ENCODE measurements around the gene SLC13A3. TPM values are rescaled to one million over a fixed set of nuclear protein-coding genes. Genes with fewer than 3 reads are reported as not detected.

The SLC13A3 gene
- total and polyA plus RNA-seq, 4 donors, result 1.5 to 10.7 (median 8.3) TPM

DNA sequence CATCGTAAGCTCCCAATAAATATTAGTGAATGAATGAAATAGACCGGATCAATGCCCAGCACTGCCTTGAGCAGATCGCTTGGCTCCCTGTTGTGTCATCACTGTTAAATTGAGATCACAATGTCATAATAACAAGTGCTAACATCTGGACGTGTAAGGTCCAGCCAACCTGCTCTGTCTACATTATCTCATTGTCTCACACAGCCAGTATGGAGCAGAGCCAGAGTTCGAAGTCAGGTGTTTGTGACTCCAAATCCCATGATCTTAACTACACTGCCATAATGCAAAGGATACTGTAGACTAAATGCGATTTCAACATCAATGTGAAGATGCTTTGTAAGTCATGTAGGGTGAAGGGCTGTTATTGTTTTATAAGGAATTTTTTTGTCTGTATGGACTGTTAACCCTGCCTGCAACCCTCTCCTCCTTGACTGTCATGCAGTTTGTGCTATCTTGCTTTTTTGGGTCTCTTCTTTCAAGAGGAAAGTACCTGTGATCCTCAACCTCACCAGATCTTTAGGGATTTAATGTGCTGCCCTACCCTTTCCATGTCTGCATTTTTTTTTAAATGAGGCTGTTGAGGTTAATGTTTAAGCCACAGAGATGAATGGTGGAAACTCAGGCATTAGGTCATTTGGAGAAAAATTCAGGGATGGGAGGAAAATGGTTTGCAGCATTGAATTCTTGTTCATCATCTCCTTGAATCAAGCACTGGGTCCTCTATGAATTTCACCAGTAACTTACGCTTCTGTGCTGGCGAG lies 51.9 kb downstream of the SLC13A3 start:
- TF ChIP-seq YY1 (IDR thresholded peaks at IDR 0.05) (no peak), FOXA1 (IDR thresholded peaks at IDR 0.05) (no peak), GABPA (IDR thresholded peaks at IDR 0.05 in 1 of 2, conservative IDR thresholded peaks at IDR 0.05 in 1 of 2) (no peak), TAF1 (conservative IDR thresholded peaks at IDR 0.05) (no peak), JUND (IDR thresholded peaks at IDR 0.05) (no peak), EGR1 (IDR thresholded peaks at IDR 0.05; ENCODE audit: low read depth in 2 of 2) (no peak), FOXA2 (IDR thresholded peaks at IDR 0.05) (no peak)
- TF ChIP-seq, protein P1, sequence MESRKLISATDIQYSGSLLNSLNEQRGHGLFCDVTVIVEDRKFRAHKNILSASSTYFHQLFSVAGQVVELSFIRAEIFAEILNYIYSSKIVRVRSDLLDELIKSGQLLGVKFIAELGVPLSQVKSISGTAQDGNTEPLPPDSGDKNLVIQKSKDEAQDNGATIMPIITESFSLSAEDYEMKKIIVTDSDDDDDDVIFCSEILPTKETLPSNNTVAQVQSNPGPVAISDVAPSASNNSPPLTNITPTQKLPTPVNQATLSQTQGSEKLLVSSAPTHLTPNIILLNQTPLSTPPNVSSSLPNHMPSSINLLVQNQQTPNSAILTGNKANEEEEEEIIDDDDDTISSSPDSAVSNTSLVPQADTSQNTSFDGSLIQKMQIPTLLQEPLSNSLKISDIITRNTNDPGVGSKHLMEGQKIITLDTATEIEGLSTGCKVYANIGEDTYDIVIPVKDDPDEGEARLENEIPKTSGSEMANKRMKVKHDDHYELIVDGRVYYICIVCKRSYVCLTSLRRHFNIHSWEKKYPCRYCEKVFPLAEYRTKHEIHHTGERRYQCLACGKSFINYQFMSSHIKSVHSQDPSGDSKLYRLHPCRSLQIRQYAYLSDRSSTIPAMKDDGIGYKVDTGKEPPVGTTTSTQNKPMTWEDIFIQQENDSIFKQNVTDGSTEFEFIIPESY (IDR thresholded peaks at IDR 0.05), result no peak
- TF ChIP-seq, protein P2, sequence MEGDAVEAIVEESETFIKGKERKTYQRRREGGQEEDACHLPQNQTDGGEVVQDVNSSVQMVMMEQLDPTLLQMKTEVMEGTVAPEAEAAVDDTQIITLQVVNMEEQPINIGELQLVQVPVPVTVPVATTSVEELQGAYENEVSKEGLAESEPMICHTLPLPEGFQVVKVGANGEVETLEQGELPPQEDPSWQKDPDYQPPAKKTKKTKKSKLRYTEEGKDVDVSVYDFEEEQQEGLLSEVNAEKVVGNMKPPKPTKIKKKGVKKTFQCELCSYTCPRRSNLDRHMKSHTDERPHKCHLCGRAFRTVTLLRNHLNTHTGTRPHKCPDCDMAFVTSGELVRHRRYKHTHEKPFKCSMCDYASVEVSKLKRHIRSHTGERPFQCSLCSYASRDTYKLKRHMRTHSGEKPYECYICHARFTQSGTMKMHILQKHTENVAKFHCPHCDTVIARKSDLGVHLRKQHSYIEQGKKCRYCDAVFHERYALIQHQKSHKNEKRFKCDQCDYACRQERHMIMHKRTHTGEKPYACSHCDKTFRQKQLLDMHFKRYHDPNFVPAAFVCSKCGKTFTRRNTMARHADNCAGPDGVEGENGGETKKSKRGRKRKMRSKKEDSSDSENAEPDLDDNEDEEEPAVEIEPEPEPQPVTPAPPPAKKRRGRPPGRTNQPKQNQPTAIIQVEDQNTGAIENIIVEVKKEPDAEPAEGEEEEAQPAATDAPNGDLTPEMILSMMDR (IDR thresholded peaks at IDR 0.05; ENCODE audit: low read depth, low read length, missing input control), result no peak
- H3K36me3 ChIP-seq (ENCODE audit: control insufficient read depth in 4 of 4, insufficient read depth in 3 of 4, low read depth in 1 of 4, low read length in 3 of 4), result no peaks in the 10 kb centered on the region
- 88% methylated on average over 8 of the region's 8 CpGs for WGBS
- no peak overlapping the region for H3K9ac ChIP-seq (ENCODE audit: low read depth in 1 of 2, low read length in 2 of 2)
- H3K27me3 ChIP-seq (ENCODE audit: control insufficient read depth in 4 of 4, insufficient read depth in 4 of 4, low read length in 3 of 4), result no peaks in the 10 kb centered on the region
- peaks cover 0 to 1% (median 0%) of the 10 kb centered on the region in 4 donors for H3K4me1 ChIP-seq (ENCODE audit: control insufficient read depth in 4 of 4, insufficient read depth in 4 of 4, low read length in 3 of 4)
- no peak for DNase-seq (ENCODE audit: low spot score)
- H3K27ac ChIP-seq (ENCODE audit: low read depth in 1 of 2, low read length in 2 of 2), result no peak overlapping the region
- H3K4me3 ChIP-seq (ENCODE audit: low read depth in 1 of 3, low read length in 3 of 3), result no peak overlapping the region
- no peaks in the 10 kb centered on the region for H3K9me3 ChIP-seq (ENCODE audit: control insufficient read depth in 4 of 4, low read length in 3 of 4)

DNA sequence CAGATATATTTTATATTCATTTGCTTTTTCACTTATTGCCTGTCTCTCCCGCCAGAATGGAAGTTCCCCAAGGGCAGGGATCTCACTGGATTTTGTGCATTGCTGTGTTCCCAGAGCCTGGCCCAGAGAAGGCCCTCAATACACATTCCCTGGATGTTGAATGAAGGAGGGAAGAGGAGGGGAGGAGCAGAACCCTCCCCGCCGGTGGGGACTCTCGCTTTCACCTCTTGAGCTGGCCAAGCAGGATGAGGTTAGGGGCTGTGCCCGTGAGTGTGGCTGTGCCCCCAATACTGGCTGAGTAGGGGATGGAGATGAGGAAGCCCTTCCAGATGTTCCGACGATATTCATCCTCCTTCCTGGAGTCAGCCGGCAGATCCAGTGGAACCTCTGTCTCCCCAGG lies 55.3 kb downstream of the SLC13A3 start:
- DNase-seq (ENCODE audit: low spot score), result no peak
- no peaks in the 10 kb centered on the region for H3K4me1 ChIP-seq (ENCODE audit: control insufficient read depth in 4 of 4, insufficient read depth in 4 of 4, low read length in 3 of 4)
- H3K27ac ChIP-seq (ENCODE audit: low read depth in 1 of 2, low read length in 2 of 2), result no peak overlapping the region
- no peak overlapping the region for H3K4me3 ChIP-seq (ENCODE audit: low read depth in 1 of 3, low read length in 3 of 3)
- no peaks in the 10 kb centered on the region for H3K9me3 ChIP-seq (ENCODE audit: control insufficient read depth in 4 of 4, low read length in 3 of 4)
- H3K9ac ChIP-seq (ENCODE audit: low read depth in 1 of 2, low read length in 2 of 2), result no peak overlapping the region
- H3K27me3 ChIP-seq (ENCODE audit: control insufficient read depth in 4 of 4, insufficient read depth in 4 of 4, low read length in 3 of 4), result no peaks in the 10 kb centered on the region
- TF ChIP-seq, protein P3, sequence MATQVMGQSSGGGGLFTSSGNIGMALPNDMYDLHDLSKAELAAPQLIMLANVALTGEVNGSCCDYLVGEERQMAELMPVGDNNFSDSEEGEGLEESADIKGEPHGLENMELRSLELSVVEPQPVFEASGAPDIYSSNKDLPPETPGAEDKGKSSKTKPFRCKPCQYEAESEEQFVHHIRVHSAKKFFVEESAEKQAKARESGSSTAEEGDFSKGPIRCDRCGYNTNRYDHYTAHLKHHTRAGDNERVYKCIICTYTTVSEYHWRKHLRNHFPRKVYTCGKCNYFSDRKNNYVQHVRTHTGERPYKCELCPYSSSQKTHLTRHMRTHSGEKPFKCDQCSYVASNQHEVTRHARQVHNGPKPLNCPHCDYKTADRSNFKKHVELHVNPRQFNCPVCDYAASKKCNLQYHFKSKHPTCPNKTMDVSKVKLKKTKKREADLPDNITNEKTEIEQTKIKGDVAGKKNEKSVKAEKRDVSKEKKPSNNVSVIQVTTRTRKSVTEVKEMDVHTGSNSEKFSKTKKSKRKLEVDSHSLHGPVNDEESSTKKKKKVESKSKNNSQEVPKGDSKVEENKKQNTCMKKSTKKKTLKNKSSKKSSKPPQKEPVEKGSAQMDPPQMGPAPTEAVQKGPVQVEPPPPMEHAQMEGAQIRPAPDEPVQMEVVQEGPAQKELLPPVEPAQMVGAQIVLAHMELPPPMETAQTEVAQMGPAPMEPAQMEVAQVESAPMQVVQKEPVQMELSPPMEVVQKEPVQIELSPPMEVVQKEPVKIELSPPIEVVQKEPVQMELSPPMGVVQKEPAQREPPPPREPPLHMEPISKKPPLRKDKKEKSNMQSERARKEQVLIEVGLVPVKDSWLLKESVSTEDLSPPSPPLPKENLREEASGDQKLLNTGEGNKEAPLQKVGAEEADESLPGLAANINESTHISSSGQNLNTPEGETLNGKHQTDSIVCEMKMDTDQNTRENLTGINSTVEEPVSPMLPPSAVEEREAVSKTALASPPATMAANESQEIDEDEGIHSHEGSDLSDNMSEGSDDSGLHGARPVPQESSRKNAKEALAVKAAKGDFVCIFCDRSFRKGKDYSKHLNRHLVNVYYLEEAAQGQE (IDR thresholded peaks at IDR 0.05), result no peak
- no peak for TF ChIP-seq EGR1 (IDR thresholded peaks at IDR 0.05; ENCODE audit: low read depth in 2 of 2)
- no peak for TF ChIP-seq RAD21 (IDR thresholded peaks at IDR 0.05)
- no peak for TF ChIP-seq JUND (IDR thresholded peaks at IDR 0.05)
- TF ChIP-seq YY1 (IDR thresholded peaks at IDR 0.05), result no peak
- TF ChIP-seq, protein P4, sequence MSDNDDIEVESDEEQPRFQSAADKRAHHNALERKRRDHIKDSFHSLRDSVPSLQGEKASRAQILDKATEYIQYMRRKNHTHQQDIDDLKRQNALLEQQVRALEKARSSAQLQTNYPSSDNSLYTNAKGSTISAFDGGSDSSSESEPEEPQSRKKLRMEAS (IDR thresholded peaks at IDR 0.05), result no peak
- TF ChIP-seq, protein P2 (IDR thresholded peaks at IDR 0.05; ENCODE audit: low read depth, low read length, missing input control), result no peak
- no peak for TF ChIP-seq FOXA2 (IDR thresholded peaks at IDR 0.05)
- TF ChIP-seq GABPA (IDR thresholded peaks at IDR 0.05 in 1 of 2, conservative IDR thresholded peaks at IDR 0.05 in 1 of 2), result no peak
- TF ChIP-seq FOXA1 (IDR thresholded peaks at IDR 0.05), result no peak
- no peak for TF ChIP-seq HNF4G (IDR thresholded peaks at IDR 0.05)
- TF ChIP-seq SP1 (IDR thresholded peaks at IDR 0.05), result no peak
- no peak for TF ChIP-seq NR2F2 (IDR thresholded peaks at IDR 0.05)
- no peak for TF ChIP-seq TAF1 (conservative IDR thresholded peaks at IDR 0.05)
- TF ChIP-seq, protein P5, sequence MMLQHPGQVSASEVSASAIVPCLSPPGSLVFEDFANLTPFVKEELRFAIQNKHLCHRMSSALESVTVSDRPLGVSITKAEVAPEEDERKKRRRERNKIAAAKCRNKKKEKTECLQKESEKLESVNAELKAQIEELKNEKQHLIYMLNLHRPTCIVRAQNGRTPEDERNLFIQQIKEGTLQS (IDR thresholded peaks at IDR 0.05), result no peak
- WGBS, result 94% methylated on average over 8 of the region's 8 CpGs
- no peaks in the 10 kb centered on the region for H3K36me3 ChIP-seq (ENCODE audit: control insufficient read depth in 4 of 4, insufficient read depth in 3 of 4, low read depth in 1 of 4, low read length in 3 of 4)

Measured in liver (tissue), 9 donors.